Activated T-cell treated with anti-CD3 and anti-CD28 coated beads, Interleukin-2, amount 50 U/mL, for 4 hours (primary cell): ENCODE measurements around the gene PSME2. TPM values are rescaled to one million over a fixed set of nuclear protein-coding genes. Genes with fewer than 3 reads are reported as not detected.

ENCODE experiments used
- ATAC-seq, 2 donors: fragments of 200-7000 bp; cut with Tn5 transposase; one replicate each; pipeline ENCODE4 v1.10.0; 2021
- DNase-seq: peaks from one replicate; pipeline ENCODE4 v3.0.0-alpha.2; 2020
- H3K27me3 Mint-ChIP-seq: one replicate; pipeline ENCODE4 v1.8.0; 2021; ENCODE audit warnings: low read depth, mixed read lengths
- H3K36me3 Mint-ChIP-seq: one replicate; pipeline ENCODE4 v1.8.0; 2022; ENCODE audit warnings: mixed read lengths; ENCODE audit not compliant: insufficient read depth
- H3K4me1 Mint-ChIP-seq: one replicate; pipeline ENCODE4 v1.8.0; 2021; ENCODE audit warnings: low read depth, mixed read lengths
- H3K4me3 Mint-ChIP-seq: one replicate; pipeline ENCODE4 v1.8.0; 2021; ENCODE audit warnings: mild to moderate bottlenecking, moderate library complexity, mixed read lengths
- H3K9me3 Mint-ChIP-seq: one replicate; pipeline ENCODE4 v1.8.0; 2021; ENCODE audit warnings: mixed read lengths
- total RNA-seq, 3 donors: library from RNA; stranded (reverse); gene quantifications; one replicate each; pipeline ENCODE4 v1.2.1, GENCODE V29; 2021

Gene PSME2
- total RNA-seq, 3 donors from 2014 or later = 433 to 479 (median 471) TPM

- Mint-ChIP-seq H3K27me3 (no peaks in the 10 kb centered on the region), H3K9me3 (no peaks in the 10 kb centered on the region), H3K4me1 (peaks cover 22% of the 10 kb centered on the region), H3K36me3 (peaks cover 38% of the 10 kb centered on the region), H3K4me3 (no peak overlapping the region)
- DNase-seq (no peak), ATAC-seq (no peak)
These were observed 37.9 kb upstream of the PSME2 start for GRCh38 chr14:24184104-24184970.

- Mint-ChIP-seq H3K9me3 (no peaks in the 10 kb centered on the region), H3K4me3 (no peak overlapping the region), H3K4me1 (peaks cover 12% of the 10 kb centered on the region), H3K27me3 (no peaks in the 10 kb centered on the region), H3K36me3 (peaks cover 38% of the 10 kb centered on the region)
- DNase-seq (no peak), ATAC-seq (no peak)
These were observed 36.6 kb upstream of the PSME2 start for GRCh38 chr14:24183014-24183481.

- Mint-ChIP-seq H3K27me3 (no peaks in the 10 kb centered on the region), H3K9me3 (no peaks in the 10 kb centered on the region), H3K36me3 (peaks cover 38% of the 10 kb centered on the region), H3K4me1 (peaks cover 6% of the 10 kb centered on the region), H3K4me3 (no peak overlapping the region)
- no peak for DNase-seq
- ATAC-seq = peak in 1 of 2 donors; percentile 6
These were observed 35.9 kb upstream of the PSME2 start for GRCh38 chr14:24182110-24182882.

GRCh38 chr14:24181371-24182077, 35.1 kb upstream of the PSME2 start:
- no peak for DNase-seq
- Mint-ChIP-seq H3K4me1 (peaks cover 2% of the 10 kb centered on the region), H3K36me3 (peaks cover 40% of the 10 kb centered on the region), H3K27me3 (no peaks in the 10 kb centered on the region), H3K9me3 (no peaks in the 10 kb centered on the region), H3K4me3 (no peak overlapping the region)
- peak in 1 of 2 donors; percentile 3 for ATAC-seq

GRCh38 chr14:24179961-24180796, 33.8 kb upstream of the PSME2 start:
- no peaks in the 10 kb centered on the region for H3K4me1 Mint-ChIP-seq
- ATAC-seq (no peak), DNase-seq (no peak)
- peaks cover 35% of the 10 kb centered on the region for H3K36me3 Mint-ChIP-seq
- H3K27me3 Mint-ChIP-seq = no peaks in the 10 kb centered on the region
- H3K9me3 Mint-ChIP-seq = no peaks in the 10 kb centered on the region
- H3K4me3 Mint-ChIP-seq = no peak overlapping the region

- Mint-ChIP-seq H3K36me3 (peaks cover 33% of the 10 kb centered on the region), H3K4me1 (peaks cover 2% of the 10 kb centered on the region), H3K9me3 (no peaks in the 10 kb centered on the region), H3K27me3 (no peaks in the 10 kb centered on the region), H3K4me3 (no peak overlapping the region)
- no peak for DNase-seq
- ATAC-seq = no peak
These were observed 33.0 kb upstream of the PSME2 start for GRCh38 chr14:24179294-24179960.

- Mint-ChIP-seq H3K36me3 (peaks cover 32% of the 10 kb centered on the region), H3K4me3 (no peak overlapping the region), H3K9me3 (no peaks in the 10 kb centered on the region), H3K4me1 (peaks cover 2% of the 10 kb centered on the region), H3K27me3 (no peaks in the 10 kb centered on the region)
- DNase-seq = no peak
- no peak for ATAC-seq
These were observed 32.2 kb upstream of the PSME2 start for GRCh38 chr14:24178399-24179178.

GRCh38 chr14:24177891-24178290, 31.5 kb upstream of the PSME2 start:
- no peak for ATAC-seq

GRCh38 chr14:24177041-24177825, 30.8 kb upstream of the PSME2 start:
- DNase-seq (no peak), ATAC-seq (no peak)
- Mint-ChIP-seq H3K36me3 (peaks cover 24% of the 10 kb centered on the region), H3K4me3 (no peak overlapping the region), H3K4me1 (peaks cover 8% of the 10 kb centered on the region), H3K9me3 (no peaks in the 10 kb centered on the region), H3K27me3 (no peaks in the 10 kb centered on the region)

More at GRCh38 chr14:24177891-24178290, 31.5 kb upstream of the PSME2 start:
- H3K27me3 Mint-ChIP-seq = no peaks in the 10 kb centered on the region
- peaks cover 29% of the 10 kb centered on the region for H3K36me3 Mint-ChIP-seq
- no peak for DNase-seq
- H3K9me3 Mint-ChIP-seq = no peaks in the 10 kb centered on the region
- no peak overlapping the region for H3K4me3 Mint-ChIP-seq
- peaks cover 6% of the 10 kb centered on the region for H3K4me1 Mint-ChIP-seq

- Mint-ChIP-seq H3K4me3 (no peak overlapping the region), H3K4me1 (peaks cover 10% of the 10 kb centered on the region)
These were observed 30.2 kb upstream of the PSME2 start for GRCh38 chr14:24176599-24176998.

GRCh38 chr14:24172871-24173281, 26.5 kb upstream of the PSME2 start:
- Mint-ChIP-seq H3K9me3 (no peaks in the 10 kb centered on the region), H3K4me1 (peaks cover 17% of the 10 kb centered on the region), H3K27me3 (no peaks in the 10 kb centered on the region), H3K36me3 (peaks cover 20% of the 10 kb centered on the region), H3K4me3 (no peak overlapping the region)
- ATAC-seq (no peak), DNase-seq (no peak)

More at GRCh38 chr14:24176599-24176998, 30.2 kb upstream of the PSME2 start:
- H3K9me3 Mint-ChIP-seq = no peaks in the 10 kb centered on the region
- H3K36me3 Mint-ChIP-seq = peaks cover 20% of the 10 kb centered on the region
- no peaks in the 10 kb centered on the region for H3K27me3 Mint-ChIP-seq
- ATAC-seq = no peak
- DNase-seq = no peak

- Mint-ChIP-seq H3K36me3 (peaks cover 24% of the 10 kb centered on the region), H3K4me3 (peak overlapping the region; percentile 81), H3K9me3 (no peaks in the 10 kb centered on the region), H3K4me1 (peaks cover 19% of the 10 kb centered on the region), H3K27me3 (no peaks in the 10 kb centered on the region)
- DNase-seq (no peak), ATAC-seq (no peak)
These were observed 26.0 kb upstream of the PSME2 start for GRCh38 chr14:24172261-24172860.
